Measurements from ENCODE around the gene F7.

- TF ChIP-seq CTCF (IDR thresholded peaks at IDR 0.05; ENCODE audit: low read depth, low read length) (no peak), EZH2phosphoT487 (IDR thresholded peaks at IDR 0.05; ENCODE audit: low read depth) (no peak)
Observed at GRCh38 chr13:113091891-113092775, 13.5 kb upstream of the F7 start.
